WERI-Rb-1 (cell line): ENCODE measurements around the gene TMEM163.

Experiments used
- DNase-seq: peaks from one replicate; pipeline ENCODE4 v3.0.0-alpha.2; 2020
- H3K27ac ChIP-seq: fragments of 250-450 bp; sonication (Bioruptor Pico); 2 replicates; pipeline ENCODE4 v1.5.1; 2020; ENCODE audit warnings: mild to moderate bottlenecking, moderate library complexity
- H3K27me3 ChIP-seq: fragments of 250-450 bp; sonication (Bioruptor Pico); 2 replicates; pipeline ENCODE4 v1.5.1; 2021; ENCODE audit warnings: mild to moderate bottlenecking, low read depth, moderate library complexity; ENCODE audit not compliant: insufficient read depth, severe bottlenecking
- H3K36me3 ChIP-seq: fragments of 250-450 bp; sonication (Bioruptor Pico); 2 replicates; pipeline ENCODE4 v1.5.1; 2020; ENCODE audit warnings: mild to moderate bottlenecking, moderate library complexity
- H3K4me3 ChIP-seq: 2 replicates; pipeline ENCODE4 v1.5.1; 2011; ENCODE audit warnings: low read depth, mild to moderate bottlenecking, control low read depth, low read length
- H3K9me3 ChIP-seq: fragments of 250-450 bp; sonication (Bioruptor Pico); 2 replicates; pipeline ENCODE4 v1.5.1; 2021; ENCODE audit warnings: mild to moderate bottlenecking, moderate library complexity; ENCODE audit not compliant: severe bottlenecking
- TF ChIP-seq, protein P1 (sequence below): IDR thresholded peaks from 2 replicates; pipeline ENCODE4 v1.5.1; 2011; ENCODE audit warnings: low read depth, mild to moderate bottlenecking, control low read depth, inconsistent platforms, low read length

Gene TMEM163

GRCh38 chr2:134583997-134584520 is 134.7 kb downstream of the TMEM163 start:
- Histone ChIP-seq H3K9me3 (no peaks in the 10 kb centered on the region), H3K27me3 (no peaks in the 10 kb centered on the region), H3K36me3 (no peaks in the 10 kb centered on the region), H3K4me3 (no peak overlapping the region), H3K27ac (no peak overlapping the region)
- no peak for DNase-seq
- TF ChIP-seq, protein P1, sequence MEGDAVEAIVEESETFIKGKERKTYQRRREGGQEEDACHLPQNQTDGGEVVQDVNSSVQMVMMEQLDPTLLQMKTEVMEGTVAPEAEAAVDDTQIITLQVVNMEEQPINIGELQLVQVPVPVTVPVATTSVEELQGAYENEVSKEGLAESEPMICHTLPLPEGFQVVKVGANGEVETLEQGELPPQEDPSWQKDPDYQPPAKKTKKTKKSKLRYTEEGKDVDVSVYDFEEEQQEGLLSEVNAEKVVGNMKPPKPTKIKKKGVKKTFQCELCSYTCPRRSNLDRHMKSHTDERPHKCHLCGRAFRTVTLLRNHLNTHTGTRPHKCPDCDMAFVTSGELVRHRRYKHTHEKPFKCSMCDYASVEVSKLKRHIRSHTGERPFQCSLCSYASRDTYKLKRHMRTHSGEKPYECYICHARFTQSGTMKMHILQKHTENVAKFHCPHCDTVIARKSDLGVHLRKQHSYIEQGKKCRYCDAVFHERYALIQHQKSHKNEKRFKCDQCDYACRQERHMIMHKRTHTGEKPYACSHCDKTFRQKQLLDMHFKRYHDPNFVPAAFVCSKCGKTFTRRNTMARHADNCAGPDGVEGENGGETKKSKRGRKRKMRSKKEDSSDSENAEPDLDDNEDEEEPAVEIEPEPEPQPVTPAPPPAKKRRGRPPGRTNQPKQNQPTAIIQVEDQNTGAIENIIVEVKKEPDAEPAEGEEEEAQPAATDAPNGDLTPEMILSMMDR: no peak

- H3K36me3 ChIP-seq: no peaks in the 10 kb centered on the region
- H3K27ac ChIP-seq: no peak overlapping the region
- no peaks in the 10 kb centered on the region for H3K9me3 ChIP-seq
- no peak overlapping the region for H3K4me3 ChIP-seq
- TF ChIP-seq, protein P1: no peak
- H3K27me3 ChIP-seq: no peaks in the 10 kb centered on the region
- DNase-seq: no peak
Observed at GRCh38 chr2:134583462-134583861, 135.3 kb downstream of the TMEM163 start.

DNA sequence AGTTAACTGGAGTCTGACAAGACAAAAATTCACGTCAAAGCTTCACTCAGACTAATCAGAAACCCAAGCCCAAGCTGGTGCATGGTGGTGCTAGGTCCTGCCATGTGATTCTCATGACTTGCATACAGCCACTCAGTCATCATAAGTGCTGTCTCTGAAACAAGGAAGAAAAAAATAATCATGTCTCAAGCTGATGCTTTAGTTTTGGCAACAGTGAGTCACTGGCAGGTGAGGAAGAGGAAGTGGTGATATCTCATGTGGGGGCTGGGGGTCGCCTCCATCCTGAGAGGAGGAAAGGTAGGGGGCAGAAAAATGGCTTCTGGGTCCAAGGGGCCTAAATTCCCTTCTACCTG is 136.3 kb downstream of the TMEM163 start:
- Histone ChIP-seq H3K4me3 (no peak overlapping the region), H3K36me3 (no peaks in the 10 kb centered on the region), H3K27ac (no peak overlapping the region), H3K27me3 (no peaks in the 10 kb centered on the region), H3K9me3 (no peaks in the 10 kb centered on the region)
- TF ChIP-seq, protein P1: no peak
- DNase-seq: no peak

- no peak overlapping the region for H3K27ac ChIP-seq
- no peaks in the 10 kb centered on the region for H3K36me3 ChIP-seq
- no peaks in the 10 kb centered on the region for H3K27me3 ChIP-seq
- TF ChIP-seq, protein P1: no peak
- no peak overlapping the region for H3K4me3 ChIP-seq
- DNase-seq: no peak
- H3K9me3 ChIP-seq: no peaks in the 10 kb centered on the region
Observed at GRCh38 chr2:134581877-134582546, 136.8 kb downstream of the TMEM163 start.

- Histone ChIP-seq H3K27ac (no peak overlapping the region), H3K36me3 (no peaks in the 10 kb centered on the region), H3K9me3 (no peaks in the 10 kb centered on the region), H3K27me3 (no peaks in the 10 kb centered on the region), H3K4me3 (no peak overlapping the region)
- no peak for DNase-seq
- TF ChIP-seq, protein P1: no peak
Observed at GRCh38 chr2:134578316-134578715, 140.5 kb downstream of the TMEM163 start.

DNA sequence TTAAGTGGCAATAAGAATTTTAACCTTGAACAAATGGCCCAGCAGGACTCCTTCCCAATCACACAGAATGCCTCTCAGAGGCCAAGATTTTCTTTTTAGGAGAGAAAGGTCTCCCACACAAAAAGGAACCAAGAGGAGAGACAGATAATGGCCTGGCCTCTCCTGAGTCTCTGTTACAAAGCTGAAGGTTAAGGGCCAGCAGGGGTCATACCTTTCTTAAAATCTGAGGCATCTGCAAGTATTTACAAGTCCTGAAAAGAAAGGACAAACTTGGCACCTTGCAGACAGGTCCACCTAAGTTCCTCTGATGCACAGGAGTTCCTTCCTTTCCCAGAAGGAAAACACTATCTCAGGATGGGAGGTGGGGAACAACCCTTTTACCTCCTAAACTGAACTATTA is 142.3 kb downstream of the TMEM163 start:
- Histone ChIP-seq H3K27ac (no peak overlapping the region), H3K9me3 (no peaks in the 10 kb centered on the region), H3K36me3 (no peaks in the 10 kb centered on the region), H3K27me3 (no peaks in the 10 kb centered on the region), H3K4me3 (no peak overlapping the region)
- DNase-seq: no peak
- TF ChIP-seq, protein P1: no peak
